ENCODE measurements around the gene DDTL.

- TF ChIP-seq CTCF (conservative IDR thresholded peaks at IDR 0.05 in 1 of 2, IDR thresholded peaks at IDR 0.05 in 1 of 2; ENCODE audit: extremely low read depth in 1 of 2, insufficient read depth in 1 of 2, low read depth in 1 of 2, low read length in 2 of 2) (no peak), EZH2 (IDR thresholded peaks at IDR 0.05; ENCODE audit: borderline replicate concordance, low read length) (no peak)
Observed at GRCh38 chr22:23984430-23984829, 17.7 kb downstream of the DDTL start.

All from mammary epithelial cell (primary cell).